ENCODE measurements around the gene RACGAP1.

- TF ChIP-seq POLR2A (IDR thresholded peaks at IDR 0.05) (no peak), CTCF (IDR thresholded peaks at IDR 0.05) (no peak)
These were observed 7.1 kb downstream of the RACGAP1 start for GRCh38 chr12:50018154-50018553.
